Nephron progenitor cell (in vitro differentiated cells): ENCODE data around the gene BTBD1.

Experiments used
- DNase-seq: peaks from one replicate; pipeline ENCODE4 v3.0.0; 2021
- H3K27ac Mint-ChIP-seq: 2 replicates; pipeline ENCODE4 v1.8.0; 2021; ENCODE audit warnings: mild to moderate bottlenecking, moderate library complexity, mixed read lengths
- H3K27me3 Mint-ChIP-seq: 2 replicates; pipeline ENCODE4 v1.8.0; 2021; ENCODE audit warnings: mild to moderate bottlenecking, low read depth, mixed read lengths; ENCODE audit not compliant: poor library complexity
- H3K36me3 Mint-ChIP-seq: 2 replicates; pipeline ENCODE4 v1.8.0; 2021; ENCODE audit warnings: low read depth, mixed read lengths
- H3K4me1 Mint-ChIP-seq: 2 replicates; pipeline ENCODE4 v1.8.0; 2021; ENCODE audit warnings: mixed read lengths
- H3K4me3 Mint-ChIP-seq: 2 replicates; pipeline ENCODE4 v1.8.0; 2021; ENCODE audit warnings: mild to moderate bottlenecking, moderate library complexity, mixed read lengths
- H3K9me3 Mint-ChIP-seq: 2 replicates; pipeline ENCODE4 v1.8.0; 2021; ENCODE audit warnings: mild to moderate bottlenecking, moderate library complexity, mixed read lengths
- CTCF ChIP-seq: fragments of 200-600 bp; sonication (generic); IDR thresholded peaks from 2 replicates; pipeline ENCODE4 v1.5.0; 2021; ENCODE audit warnings: antibody characterized with exemption

The BTBD1 gene

DNA sequence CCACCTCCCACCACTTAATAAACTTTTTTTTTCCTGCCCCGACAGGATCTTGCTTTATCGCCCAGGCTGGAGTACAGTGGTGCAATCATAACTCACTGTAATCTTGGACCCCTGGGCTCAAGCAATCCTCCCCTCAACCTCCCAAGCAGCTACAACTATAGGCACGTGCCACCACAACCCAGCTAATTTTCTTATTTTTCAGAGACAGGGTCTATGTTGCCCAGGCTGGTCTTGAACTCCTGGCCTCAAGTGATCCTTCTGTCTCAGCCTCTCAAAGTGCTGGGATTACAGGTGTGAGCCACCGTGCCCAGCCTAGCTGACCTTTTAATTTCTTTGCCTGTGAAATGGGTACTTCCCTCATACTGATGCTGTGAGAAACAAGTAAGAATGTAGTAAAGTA, 51.7 kb downstream of the BTBD1 start:
- H3K4me1 Mint-ChIP-seq: peaks cover 39% of the 10 kb centered on the region
- peaks cover 17% of the 10 kb centered on the region for H3K9me3 Mint-ChIP-seq
- TF ChIP-seq CTCF: no peak
- H3K4me3 Mint-ChIP-seq: no peak overlapping the region
- peak overlapping the region; percentile 92 for H3K27ac Mint-ChIP-seq
- peaks cover 61% of the 10 kb centered on the region for H3K36me3 Mint-ChIP-seq
- no peaks in the 10 kb centered on the region for H3K27me3 Mint-ChIP-seq
- DNase-seq: no peak

DNA sequence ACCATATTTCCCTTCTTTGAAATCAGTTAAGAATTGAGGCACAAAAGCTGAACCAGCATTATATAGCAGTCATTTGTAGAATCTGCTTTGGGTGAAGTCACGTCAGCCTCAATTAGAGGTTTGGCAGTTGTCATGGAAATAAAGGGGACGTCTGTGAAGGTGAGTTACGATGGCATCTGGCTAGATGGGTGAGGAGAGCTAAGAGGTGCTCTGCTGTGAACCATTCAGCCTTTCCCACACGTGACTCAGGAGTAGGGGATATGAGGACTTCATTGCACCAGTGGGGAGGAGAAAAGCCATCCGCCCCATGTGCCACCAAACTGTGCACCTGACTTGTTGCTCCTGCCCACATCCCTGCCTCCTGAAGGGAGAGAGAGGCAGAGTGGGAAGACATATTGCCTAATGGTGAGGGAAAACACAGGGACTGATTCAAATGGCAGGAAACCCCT, 52.8 kb downstream of the BTBD1 start:
- Mint-ChIP-seq H3K4me1 (peaks cover 48% of the 10 kb centered on the region), H3K36me3 (peaks cover 68% of the 10 kb centered on the region), H3K27me3 (no peaks in the 10 kb centered on the region), H3K9me3 (peaks cover 17% of the 10 kb centered on the region), H3K4me3 (no peak overlapping the region), H3K27ac (peak overlapping the region; percentile 64)
- no peak for TF ChIP-seq CTCF
- DNase-seq: no peak

DNA sequence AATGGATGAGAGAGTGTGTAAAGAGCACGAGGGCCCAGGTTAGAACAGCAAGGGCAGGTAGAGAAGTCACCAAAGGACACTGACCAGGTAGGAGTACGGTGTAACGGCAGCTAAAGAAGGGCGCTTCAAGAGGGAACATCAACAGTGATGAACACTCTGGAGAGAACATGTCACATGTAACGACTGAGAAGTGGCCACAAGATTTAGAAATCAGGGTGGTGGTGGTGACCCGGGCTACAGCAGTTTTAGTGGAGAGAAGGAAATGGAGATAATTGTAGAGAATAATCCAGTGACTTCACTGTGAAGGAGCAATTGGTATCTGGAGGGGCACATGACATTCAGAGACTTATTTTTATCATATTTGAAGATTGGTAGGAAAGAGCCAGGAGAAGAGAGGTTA, 54.4 kb downstream of the BTBD1 start:
- peak overlapping the region; percentile 15 for H3K27ac Mint-ChIP-seq
- peaks cover 48% of the 10 kb centered on the region for H3K4me1 Mint-ChIP-seq
- no peak for TF ChIP-seq CTCF
- H3K36me3 Mint-ChIP-seq: peaks cover 78% of the 10 kb centered on the region
- H3K9me3 Mint-ChIP-seq: peaks cover 17% of the 10 kb centered on the region
- DNase-seq: no peak
- H3K27me3 Mint-ChIP-seq: no peaks in the 10 kb centered on the region
- H3K4me3 Mint-ChIP-seq: peak overlapping the region; percentile 97

- DNase-seq: no peak
- no peak for TF ChIP-seq CTCF
These were observed 55.0 kb downstream of the BTBD1 start for GRCh38 chr15:83012076-83012426.

GRCh38 chr15:83011271-83012075, 55.6 kb downstream of the BTBD1 start, which contains the start of gene C15orf40:
Gene C15orf40 (minus strand): TSS chr15:83011639. CDS start chr15:83011607, 32 bp downstream.
- H3K27me3 Mint-ChIP-seq: no peaks in the 10 kb centered on the region
- peak within 1 kb of the TSS; percentile 95 for H3K27ac Mint-ChIP-seq
- H3K4me1 Mint-ChIP-seq: peaks cover 48% of the 10 kb centered on the region
- H3K4me3 Mint-ChIP-seq: peak within 1 kb of the TSS; percentile 97
- DNase-seq: peak; percentile 85
- peak; percentile 27 for TF ChIP-seq CTCF
- peaks cover 17% of the 10 kb centered on the region for H3K9me3 Mint-ChIP-seq
- H3K36me3 Mint-ChIP-seq: peaks cover 77% of the 10 kb centered on the region

More at GRCh38 chr15:83012076-83012426, 55.0 kb downstream of the BTBD1 start:
- Mint-ChIP-seq H3K36me3 (peaks cover 76% of the 10 kb centered on the region), H3K27me3 (no peaks in the 10 kb centered on the region), H3K4me1 (peaks cover 48% of the 10 kb centered on the region), H3K27ac (peak overlapping the region; percentile 1), H3K9me3 (peaks cover 17% of the 10 kb centered on the region), H3K4me3 (peak overlapping the region; percentile 97)
